Stomach (tissue), 19 donors: Measurements from ENCODE around the gene CASP8AP2. TPM values are rescaled to one million over a fixed set of nuclear protein-coding genes. Genes with fewer than 3 reads are reported as not detected.
"Not testable (repeated sequence)": the region's sequence is repeated elsewhere in the genome, so short reads cannot be mapped to it uniquely, and the experiment has no call there.

Source experiments
- DNase-seq, 2 donors: peaks; one replicate each; pipeline versions ENCODE4 v3.0.0 to v3.0.0-alpha.2; 2013 to 2019
- H3K27ac ChIP-seq, 5 donors: fragments of 200-600 bp in 4 of 5; sonication (generic) in 4 of 5; one replicate each; pipeline ENCODE4 v1.5.1; 2013 to 2019; ENCODE audit warnings: mild to moderate bottlenecking in 1 of 5, moderate library complexity in 1 of 5
- H3K27me3 ChIP-seq, 3 donors: fragments of 200-600 bp; sonication (generic); one replicate each; pipeline ENCODE4 v1.5.1; 2017 to 2019; ENCODE audit warnings: mixed run types in 1 of 3
- H3K36me3 ChIP-seq, 4 donors: fragments of 200-600 bp; sonication (generic); 1 replicate in 3 of 4; 2 replicates in 1 of 4; pipeline ENCODE4 v1.5.1; 2016 to 2019
- H3K4me1 ChIP-seq, 4 donors: fragments of 200-600 bp; sonication (generic); one replicate each; pipeline ENCODE4 v1.5.1; 2016 to 2019
- H3K4me3 ChIP-seq, 4 donors: fragments of 200-600 bp; sonication (generic) in 3 of 4; one replicate each; pipeline ENCODE4 v1.5.1; 2016 to 2019; ENCODE audit warnings: mild to moderate bottlenecking in 1 of 4
- H3K9me3 ChIP-seq, 4 donors: fragments of 200-600 bp; sonication (generic); one replicate each; pipeline ENCODE4 v1.5.1; 2016 to 2019
- CTCF ChIP-seq, 7 experiments: fragments of 450-650 bp in 4 of 7; fragments of 200-600 bp in 3 of 7; sonication (generic) in 3 of 7; IDR thresholded peaks; one replicate each; pipeline ENCODE4 v1.5.1; 2016 to 2019; ENCODE audit warnings: antibody characterized with exemption in 7 of 7, control low read depth in 2 of 7, mild to moderate bottlenecking in 1 of 7
- EP300 ChIP-seq: sonication (generic); formaldehyde crosslinking; IDR thresholded peaks from one replicate; pipeline ENCODE4 v1.6.1; 2017; ENCODE audit warnings: antibody characterized with exemption
- POLR2A ChIP-seq, 4 donors: fragments of 450-650 bp; IDR thresholded peaks; one replicate each; pipeline ENCODE4 v1.6.1; 2016; ENCODE audit warnings: antibody characterized with exemption in 4 of 4, control low read depth in 2 of 4, mild to moderate bottlenecking in 1 of 4, moderate library complexity in 1 of 4
- POLR2AphosphoS5 ChIP-seq, 3 donors: sonication (generic); formaldehyde crosslinking; IDR thresholded peaks; one replicate each; pipeline ENCODE4 v1.6.1; 2016; ENCODE audit warnings: antibody characterized with exemption in 3 of 3
- WGBS, 5 donors: extraction: QIAGEN DNeasy Blood & Tissue Kit in 3 of 5; methylation state at CpG; one replicate each; pipeline versions ENCODE4 v1.1.5 to v1.1.7; 2013 to 2018; 5-methylcytosine and 5-hydroxymethylcytosine counted together
- intact Hi-C: fragments of 100-400 bp; cut with DNase I; formaldehyde crosslinking; loops from one replicate; pipeline ENCODE4 v1.15.1; 2023; ENCODE audit warnings: low total_unique reads
- long read RNA-seq, 10 donors: transcript quantifications; one replicate each; lab custom pipeline, GENCODE V29; 2026
- polyA plus RNA-seq, 3 donors: library from polyadenylated mRNA; stranded (reverse); fragments of 200-250 nt; gene quantifications; one replicate each; pipeline ENCODE4 v1.2.3, GENCODE V29; 2013
- total RNA-seq, 5 donors: library from RNA; depleted of rRNA; stranded (reverse); fragments of >200 nt; gene quantifications; one replicate each; pipeline versions ENCODE4 v1.1.0 to v1.2.3, GENCODE V29; 2014 to 2016
- donor health status: healthy with polysubstance abuse.
- donor health status: Bipolar disorder and iron deficiency.
- donor health status: healthy.

CASP8AP2 gene
- total RNA-seq = 10 to 100 TPM in 4 of 5 donors, 1 to 10 TPM in 1; 4.3 to 35.3 (median 20.2) TPM
- 1 to 10 TPM; 3.1 to 6.6 (median 4.9) TPM for polyA plus RNA-seq
- long read RNA-seq, donor 1, partial matches to known transcripts = 0 of 1 reads
- long read RNA-seq, donor 1, other reads (novel, unspliced or antisense) = 0 of 1 reads
- long read RNA-seq, donor 2, partial matches to known transcripts = 6 of 7 reads
- long read RNA-seq, donor 2, other reads (novel, unspliced or antisense) = 0 of 7 reads
- long read RNA-seq, donor 3, partial matches to known transcripts = 0 of 1 reads
- long read RNA-seq, donor 3, other reads (novel, unspliced or antisense) = 0 of 1 reads
- long read RNA-seq, donor 4 = 0 reads
- long read RNA-seq, donor 5, partial matches to known transcripts = 6 of 7 reads
- long read RNA-seq, donor 5, other reads (novel, unspliced or antisense) = 0 of 7 reads
- long read RNA-seq, donor 6, partial matches to known transcripts = 22 of 26 reads
- long read RNA-seq, donor 6, other reads (novel, unspliced or antisense) = 0 of 26 reads
- long read RNA-seq, donor 7, partial matches to known transcripts = 0 of 2 reads
- long read RNA-seq, donor 7, other reads (novel, unspliced or antisense) = 0 of 2 reads
- long read RNA-seq, donor 8 = 0 reads
- long read RNA-seq, donor 9 = 0 reads
- long read RNA-seq, donor 10, partial matches to known transcripts = 0 of 2 reads
- long read RNA-seq, donor 10, other reads (novel, unspliced or antisense) = 0 of 2 reads

- Histone ChIP-seq H3K36me3 (peaks cover 10 to 24% (median 21%) of the 10 kb centered on the region in 4 donors), H3K4me1 (peaks cover 7 to 25% (median 19%) of the 10 kb centered on the region in 4 donors), H3K27me3 (no peaks in the 10 kb centered on the region), H3K4me3 (peak within 1 kb of the TSS; percentile 86 to 94 (median 93)), H3K27ac (peak within 1 kb of the TSS; percentile 81 to 89 (median 86)), H3K9me3 (no peaks in the 10 kb centered on the region)
- TF ChIP-seq POLR2A (IDR thresholded peaks at IDR 0.05) (peak in 1 of 4 donors; percentile 42), POLR2AphosphoS5 (IDR thresholded peaks at IDR 0.05) (peak; percentile 32 to 79 (median 48)), EP300 (no peak), CTCF (IDR thresholded peaks at IDR 0.05) (no peak)
- intact Hi-C loops = no loop called here
- peak; percentile 95 to 99 for DNase-seq
- WGBS, 5 donors = 0 to 1% (median 0%) methylated on average over 28 to 41 of the region's 41 CpGs
Measured at GRCh38 chr6:89829472-89830169, at the start of gene CASP8AP2. Gene CASP8AP2 (plus strand): TSS chr6:89829880.

- H3K36me3 ChIP-seq = peaks cover 40 to 89% (median 85%) of the 10 kb centered on the region in 4 donors
- intact Hi-C loops = no loop called here
- no peak overlapping the region for H3K4me3 ChIP-seq
- no peaks in the 10 kb centered on the region for H3K4me1 ChIP-seq
- H3K27me3 ChIP-seq = no peaks in the 10 kb centered on the region
- no peak overlapping the region for H3K27ac ChIP-seq
- H3K9me3 ChIP-seq = peaks cover 0 to 10% (median 6%) of the 10 kb centered on the region in 4 donors
- no peak for DNase-seq
- TF ChIP-seq POLR2A (IDR thresholded peaks at IDR 0.05) = no peak
- TF ChIP-seq POLR2AphosphoS5 (IDR thresholded peaks at IDR 0.05) = no peak
- TF ChIP-seq EP300 = no peak
- TF ChIP-seq CTCF (IDR thresholded peaks at IDR 0.05) = no peak
- WGBS, 5 donors = 92 to 99% (median 95%) methylated on average over 6 of the region's 6 CpGs
Measured at GRCh38 chr6:89781070-89782034, 48.3 kb upstream of the CASP8AP2 start.

- Histone ChIP-seq H3K36me3 (peaks cover 40 to 92% (median 86%) of the 10 kb centered on the region in 4 donors), H3K4me1 (no peaks in the 10 kb centered on the region), H3K27me3 (no peaks in the 10 kb centered on the region), H3K9me3 (peaks cover 0 to 10% (median 6%) of the 10 kb centered on the region in 4 donors), H3K4me3 (no peak overlapping the region), H3K27ac (no peak overlapping the region)
- intact Hi-C loops = no loop called here
- 82 to 93% (median 91%) methylated on average over 1 of the region's 1 CpG for WGBS, 5 donors
- TF ChIP-seq POLR2AphosphoS5 (IDR thresholded peaks at IDR 0.05) = no peak
- TF ChIP-seq EP300 = no peak
- TF ChIP-seq POLR2A (IDR thresholded peaks at IDR 0.05) = no peak
- no peak for TF ChIP-seq CTCF (IDR thresholded peaks at IDR 0.05)
- DNase-seq = no peak
Measured at GRCh38 chr6:89782222-89782621, 47.5 kb upstream of the CASP8AP2 start.

- H3K4me1 ChIP-seq, H3K4me3 ChIP-seq, H3K27me3 ChIP-seq, DNase-seq, intact Hi-C loops, H3K9me3 ChIP-seq, H3K27ac ChIP-seq: not testable (repeated sequence)
- 48 to 79% (median 60%) methylated on average over 7 of the region's 7 CpGs for WGBS, 5 donors
- peaks cover 40 to 100% (median 97%) of the 10 kb centered on the region in 4 donors for H3K36me3 ChIP-seq
Measured at GRCh38 chr6:89783293-89783692, 46.4 kb upstream of the CASP8AP2 start.
